Left ventricle myocardium inferior (tissue), 1 donor: ENCODE measurements around the gene SKA2. TPM values are rescaled to one million over a fixed set of nuclear protein-coding genes. Genes with fewer than 3 reads are reported as not detected.
"Not testable (repeated sequence)": the region's sequence is repeated elsewhere in the genome, so short reads cannot be mapped to it uniquely, and the experiment has no call there.

ENCODE experiments used
- DNase-seq: peaks from one replicate; pipeline ENCODE4 v3.0.0-alpha.2; 2020
- H3K27ac ChIP-seq: fragments of 200-600 bp; replicated peaks from 2 replicates; pipeline ENCODE4 v1.8.0; 2021
- H3K27me3 ChIP-seq: fragments of 200-600 bp; 2 replicates; pipeline ENCODE4 v1.8.0; 2021; ENCODE audit warnings: low read depth
- H3K36me3 ChIP-seq: fragments of 200-600 bp; 2 replicates; pipeline ENCODE4 v1.8.0; 2021
- H3K4me1 ChIP-seq: fragments of 200-600 bp; 2 replicates; pipeline ENCODE4 v1.8.0; 2021
- H3K4me3 ChIP-seq: fragments of 200-600 bp; 2 replicates; pipeline ENCODE4 v1.8.0; 2021; ENCODE audit warnings: mild to moderate bottlenecking, moderate library complexity
- H3K9me3 ChIP-seq: fragments of 200-600 bp; replicated peaks from 2 replicates; pipeline ENCODE4 v1.8.0; 2021
- CTCF ChIP-seq: fragments of 200-600 bp; IDR thresholded peaks from 2 replicates; pipeline ENCODE4 v1.8.0; 2021; ENCODE audit warnings: antibody characterized with exemption, mild to moderate bottlenecking, borderline replicate concordance
- intact Hi-C: fragments of 100-400 bp; cut with micrococcal nuclease; formaldehyde crosslinking; loops from one replicate; pipeline ENCODE4 v1.11.0; 2022
- total RNA-seq: library from RNA; stranded (reverse); fragmentation: NEBNext Ultra II Directional; extraction: Animal tissue kit (Norgen Biotek cat#: 25700); gene quantifications from one replicate; pipeline ENCODE4 v1.2.1, GENCODE V29; 2021
- donor health status: DM: no; HTN: yes; CAD: no; lungs with severe emphysema.

Gene SKA2
- total RNA-seq, 1 donor from 2014 or later: 37.9 TPM

- no peaks in the 10 kb centered on the region for H3K36me3 ChIP-seq
- no peak for TF ChIP-seq CTCF
- intact Hi-C loops: no loop called here
- no peaks in the 10 kb centered on the region for H3K9me3 ChIP-seq
- no peaks in the 10 kb centered on the region for H3K27me3 ChIP-seq
- no peak overlapping the region for H3K4me3 ChIP-seq
- no peak for DNase-seq
- H3K27ac ChIP-seq: no peak overlapping the region
- H3K4me1 ChIP-seq: no peaks in the 10 kb centered on the region
These were observed 31.9 kb upstream of the SKA2 start for GRCh38 chr17:59186850-59187249.

- no peaks in the 10 kb centered on the region for H3K9me3 ChIP-seq
- H3K4me1 ChIP-seq: no peaks in the 10 kb centered on the region
- H3K36me3 ChIP-seq: no peaks in the 10 kb centered on the region
- intact Hi-C loops: no loop called here
- TF ChIP-seq CTCF: no peak
- no peaks in the 10 kb centered on the region for H3K27me3 ChIP-seq
- H3K4me3 ChIP-seq: no peak overlapping the region
- DNase-seq: no peak
- no peak overlapping the region for H3K27ac ChIP-seq
These were observed 31.0 kb upstream of the SKA2 start for GRCh38 chr17:59185997-59186396.

- no peak for DNase-seq
- Histone ChIP-seq H3K9me3 (no peaks in the 10 kb centered on the region), H3K27ac (no peak overlapping the region), H3K4me1 (no peaks in the 10 kb centered on the region), H3K36me3 (no peaks in the 10 kb centered on the region), H3K4me3 (no peak overlapping the region), H3K27me3 (no peaks in the 10 kb centered on the region)
- TF ChIP-seq CTCF: no peak
- intact Hi-C loops: no loop called here
These were observed 26.5 kb upstream of the SKA2 start for GRCh38 chr17:59181481-59181880.

GRCh38 chr17:59180626-59181025 lies 25.6 kb upstream of the SKA2 start:
- Histone ChIP-seq H3K36me3 (no peaks in the 10 kb centered on the region), H3K27me3 (no peaks in the 10 kb centered on the region), H3K27ac (no peak overlapping the region), H3K4me1 (no peaks in the 10 kb centered on the region), H3K9me3 (no peaks in the 10 kb centered on the region), H3K4me3 (no peak overlapping the region)
- intact Hi-C loops: no loop called here
- DNase-seq: no peak
- TF ChIP-seq CTCF: no peak

GRCh38 chr17:59179601-59180000 lies 24.6 kb upstream of the SKA2 start:
- H3K27me3 ChIP-seq, H3K4me1 ChIP-seq, H3K36me3 ChIP-seq, intact Hi-C loops, H3K27ac ChIP-seq, H3K9me3 ChIP-seq, H3K4me3 ChIP-seq, DNase-seq: not testable (repeated sequence)

- intact Hi-C loops: no loop called here
- Histone ChIP-seq H3K27me3 (no peaks in the 10 kb centered on the region), H3K27ac (no peak overlapping the region), H3K36me3 (no peaks in the 10 kb centered on the region), H3K4me3 (no peak overlapping the region), H3K9me3 (no peaks in the 10 kb centered on the region), H3K4me1 (no peaks in the 10 kb centered on the region)
- DNase-seq: no peak
- TF ChIP-seq CTCF: no peak
These were observed 23.4 kb upstream of the SKA2 start for GRCh38 chr17:59178266-59178985.
